GM23248 (cell line): ENCODE measurements around the gene KITLG. TPM values are rescaled to one million over a fixed set of nuclear protein-coding genes. Genes with fewer than 3 reads are reported as not detected.

Experiments
- DNase-seq: peaks from one replicate; pipeline ENCODE4 v3.0.0-alpha.2; 2015
- H2AFZ ChIP-seq: fragments of 200-600 bp; sonication (generic); 2 replicates; pipeline ENCODE4 v1.6.1; 2016; ENCODE audit warnings: antibody characterized with exemption
- H3F3A ChIP-seq: fragments of 200-600 bp; sonication (generic); 2 replicates; pipeline ENCODE4 v1.6.1; 2016; ENCODE audit warnings: mild to moderate bottlenecking, antibody characterized with exemption, mixed run types; ENCODE audit not compliant: insufficient read depth
- H3K27ac ChIP-seq: fragments of 200-600 bp; sonication (generic); 2 replicates; pipeline ENCODE4 v1.5.1; 2016; ENCODE audit warnings: mild to moderate bottlenecking
- H3K27me3 ChIP-seq: fragments of 200-600 bp; sonication (generic); replicated peaks from 2 replicates; pipeline ENCODE4 v1.6.1; 2016; ENCODE audit warnings: mild to moderate bottlenecking; ENCODE audit not compliant: insufficient read depth
- H3K36me3 ChIP-seq: fragments of 200-600 bp; sonication (generic); 2 replicates; pipeline ENCODE4 v1.6.1; 2016; ENCODE audit warnings: low read depth, mild to moderate bottlenecking
- H3K4me1 ChIP-seq: fragments of 200-600 bp; sonication (generic); 2 replicates; pipeline ENCODE4 v1.6.1; 2016; ENCODE audit warnings: mild to moderate bottlenecking; ENCODE audit not compliant: insufficient read depth
- H3K4me2 ChIP-seq: fragments of 200-600 bp; sonication (generic); one replicate; pipeline ENCODE4 v1.6.1; 2016; ENCODE audit warnings: mild to moderate bottlenecking; ENCODE audit not compliant: unreplicated experiment
- H3K4me3 ChIP-seq: fragments of 200-600 bp; sonication (generic); 2 replicates; pipeline ENCODE4 v1.5.1; 2016; ENCODE audit warnings: mild to moderate bottlenecking
- H3K79me2 ChIP-seq: fragments of 200-600 bp; sonication (generic); 2 replicates; pipeline ENCODE4 v1.6.1; 2016; ENCODE audit warnings: mild to moderate bottlenecking; ENCODE audit not compliant: insufficient read depth
- H3K9ac ChIP-seq: fragments of 200-600 bp; sonication (generic); 2 replicates; pipeline ENCODE4 v1.6.1; 2016; ENCODE audit warnings: mild to moderate bottlenecking
- H3K9me2 ChIP-seq: fragments of 200-600 bp; sonication (generic); 2 replicates; pipeline ENCODE4 v1.6.1; 2016; ENCODE audit warnings: mixed run types, mild to moderate bottlenecking, moderate library complexity; ENCODE audit not compliant: insufficient read depth
- H3K9me3 ChIP-seq: fragments of 200-600 bp; sonication (generic); one replicate; pipeline ENCODE4 v1.6.1; 2017; ENCODE audit warnings: low read depth
- H4K20me1 ChIP-seq: fragments of 200-600 bp; sonication (generic); 2 replicates; pipeline ENCODE4 v1.6.0; 2016; ENCODE audit not compliant: insufficient read depth
- EZH2 ChIP-seq: fragments of 200-600 bp; sonication (generic); IDR thresholded peaks from 2 replicates; pipeline ENCODE4 v1.6.1; 2018; ENCODE audit warnings: antibody characterized with exemption, mild to moderate bottlenecking; ENCODE audit not compliant: insufficient read depth, poor library complexity, severe bottlenecking
- EZH2phosphoT487 ChIP-seq: fragments of 200-600 bp; sonication (generic); IDR thresholded peaks from 2 replicates; pipeline ENCODE4 v1.6.1; 2018; ENCODE audit warnings: antibody characterized with exemption, moderate library complexity, mild to moderate bottlenecking, low read depth; ENCODE audit not compliant: insufficient read depth
- WGBS, 2 experiments: methylation state at CpG; one replicate each; pipeline ENCODE4 v1.1.6; 2015 to 2017; ENCODE audit warnings: low lambda C conversion rate in 2 of 2, low coverage in 1 of 2; ENCODE audit errors: missing lambda C conversion rate in 2 of 2; 5-methylcytosine and 5-hydroxymethylcytosine counted together
- in situ Hi-C: fragments of 300-500 bp; cut with MboI; formaldehyde crosslinking; loops from 2 replicates; pipeline ENCODE4 v1.15.0; 2020
- polyA plus RNA-seq: library from polyadenylated mRNA; unstranded; fragments of >200 nt; fragmentation: Nextera tagmentation; extraction: Ambion mirVana; gene quantifications from 2 replicates; pipeline ENCODE4 v1.2.1, GENCODE V29; 2016
- total RNA-seq: library from RNA; depleted of rRNA; stranded (reverse); fragments of >200 nt; shearing (Covaris generic); gene quantifications from 2 replicates; pipeline ENCODE4 v1.2.3, GENCODE V29; 2014

The KITLG gene
- total and polyA plus RNA-seq, 2 experiments from 2014 or later, result 34.8 to 98.4 TPM

GRCh38 chr12:88538697-88539096 is 41.6 kb downstream of the KITLG start:
- H3F3A ChIP-seq, result peaks cover 21% of the 10 kb centered on the region
- H4K20me1 ChIP-seq, result no peaks in the 10 kb centered on the region
- no peak overlapping the region for H3K27ac ChIP-seq
- H3K9me2 ChIP-seq, result no peaks in the 10 kb centered on the region
- in situ Hi-C loops, result no loop called here
- H3K4me3 ChIP-seq, result no peak overlapping the region
- no peak overlapping the region for H2AFZ ChIP-seq
- H3K36me3 ChIP-seq, result peaks cover 53% of the 10 kb centered on the region
- no peaks in the 10 kb centered on the region for H3K4me1 ChIP-seq
- no peak overlapping the region for H3K9ac ChIP-seq
- H3K79me2 ChIP-seq, result peaks cover 100% of the 10 kb centered on the region
- 72 to 75% methylated on average over 2 of the region's 2 CpGs for WGBS, 2 experiments
- no peak overlapping the region for H3K4me2 ChIP-seq
- no peak for TF ChIP-seq EZH2phosphoT487
- no peak for TF ChIP-seq EZH2
- no peaks in the 10 kb centered on the region for H3K27me3 ChIP-seq
- H3K9me3 ChIP-seq, result no peaks in the 10 kb centered on the region
- DNase-seq, result no peak

GRCh38 chr12:88538250-88538649 is 42.0 kb downstream of the KITLG start:
- Histone ChIP-seq H2AFZ (no peak overlapping the region), H3K79me2 (peaks cover 100% of the 10 kb centered on the region), H3K27ac (no peak overlapping the region), H3K4me1 (no peaks in the 10 kb centered on the region), H4K20me1 (no peaks in the 10 kb centered on the region), H3K9me3 (no peaks in the 10 kb centered on the region), H3K9ac (no peak overlapping the region), H3K27me3 (no peaks in the 10 kb centered on the region), H3F3A (peaks cover 17% of the 10 kb centered on the region), H3K9me2 (no peaks in the 10 kb centered on the region), H3K36me3 (peaks cover 48% of the 10 kb centered on the region), H3K4me3 (no peak overlapping the region), H3K4me2 (no peak overlapping the region)
- in situ Hi-C loops, result no loop called here
- DNase-seq, result no peak
- WGBS, 2 experiments, result 93 to 97% methylated on average over 1 of the region's 1 CpG
- TF ChIP-seq EZH2phosphoT487, result no peak
- TF ChIP-seq EZH2, result no peak

GRCh38 chr12:88530868-88531267 is 49.4 kb downstream of the KITLG start:
- Histone ChIP-seq H4K20me1 (no peaks in the 10 kb centered on the region), H2AFZ (no peak overlapping the region), H3K9me2 (no peaks in the 10 kb centered on the region), H3F3A (peaks cover 20% of the 10 kb centered on the region; the same call in 1 of the 2 replicates), H3K4me2 (no peak overlapping the region), H3K27ac (no peak overlapping the region), H3K36me3 (peaks cover 46% of the 10 kb centered on the region), H3K79me2 (peaks cover 98% of the 10 kb centered on the region), H3K4me1 (no peaks in the 10 kb centered on the region), H3K27me3 (no peaks in the 10 kb centered on the region), H3K4me3 (no peak overlapping the region), H3K9ac (no peak overlapping the region), H3K9me3 (no peaks in the 10 kb centered on the region)
- TF ChIP-seq EZH2phosphoT487 (no peak), EZH2 (no peak)
- no peak for DNase-seq
- WGBS, 2 experiments, result 100% methylated on average over 1 of the region's 1 CpG
- in situ Hi-C loops, result no loop called here

GRCh38 chr12:88529531-88530488 is 50.5 kb downstream of the KITLG start:
- in situ Hi-C loops, result no loop called here
- no peaks in the 10 kb centered on the region for H3K4me1 ChIP-seq
- H3K79me2 ChIP-seq, result peaks cover 98% of the 10 kb centered on the region
- DNase-seq, result no peak
- H3K9ac ChIP-seq, result no peak overlapping the region
- H3K9me2 ChIP-seq, result no peaks in the 10 kb centered on the region
- TF ChIP-seq EZH2phosphoT487 (no peak), EZH2 (no peak)
- no peaks in the 10 kb centered on the region for H4K20me1 ChIP-seq
- H3K4me3 ChIP-seq, result no peak overlapping the region
- 58% methylated on average over 9 of the region's 9 CpGs for WGBS, 2 experiments
- peaks cover 17% of the 10 kb centered on the region; the same call in 1 of the 2 replicates for H3F3A ChIP-seq
- peaks cover 56% of the 10 kb centered on the region for H3K36me3 ChIP-seq
- no peak overlapping the region for H3K27ac ChIP-seq
- H3K27me3 ChIP-seq, result no peaks in the 10 kb centered on the region
- H3K9me3 ChIP-seq, result no peaks in the 10 kb centered on the region
- no peak overlapping the region for H3K4me2 ChIP-seq
- no peak overlapping the region for H2AFZ ChIP-seq
